ENCODE results near the gene SERPINI1.

- TF ChIP-seq EZH2 (IDR thresholded peaks at IDR 0.05; ENCODE audit: low read depth, low read length, severe bottlenecking) (no peak), SRF (IDR thresholded peaks at IDR 0.05; ENCODE audit: low read depth, low read length) (no peak), BRCA1 (IDR thresholded peaks at IDR 0.05; ENCODE audit: low read depth, low read length) (no peak), MAFK (IDR thresholded peaks at IDR 0.05; ENCODE audit: low read depth, low read length) (no peak), GABPA (IDR thresholded peaks at IDR 0.05; ENCODE audit: borderline replicate concordance, insufficient read depth, low read length) (no peak), RAD21 (IDR thresholded peaks at IDR 0.05 in 1 of 2, conservative IDR thresholded peaks at IDR 0.05 in 1 of 2; ENCODE audit: low read depth in 2 of 2, low read length in 2 of 2) (no peak), SP1 (IDR thresholded peaks at IDR 0.05; ENCODE audit: low read depth, low read length) (no peak), RBBP5 (IDR thresholded peaks at IDR 0.05; ENCODE audit: borderline replicate concordance, low read depth, low read length) (no peak), CTCF (IDR thresholded peaks at IDR 0.05; ENCODE audit: control extremely low read depth in 1 of 3, insufficient read depth in 1 of 3, low read depth in 1 of 3, low read length in 3 of 3) (no peak), CREB1 (IDR thresholded peaks at IDR 0.05) (no peak), RFX5 (IDR thresholded peaks at IDR 0.05; ENCODE audit: borderline replicate concordance, low read depth, low read length) (no peak), MAX (IDR thresholded peaks at IDR 0.05) (no peak), SIX5 (IDR thresholded peaks at IDR 0.05; ENCODE audit: low read depth, low read length) (no peak)
Observed at GRCh38 chr3:167854846-167855245, 119.3 kb downstream of the SERPINI1 start.

Measured in H1 (cell line).